HCT116 (cell line): ENCODE data around the gene NUMB. TPM values are rescaled to one million over a fixed set of nuclear protein-coding genes. Genes with fewer than 3 reads are reported as not detected.

ENCODE experiments used
- ATAC-seq: fragments of 200-7000 bp; cut with Tn5 transposase; 2 replicates; pipeline ENCODE4 v1.9.1; 2020; ENCODE audit warnings: mild to moderate bottlenecking, moderate library complexity
- BruUV-seq: library from RNA; stranded (reverse); fragments of 400-500 nt; replicated peaks from 2 replicates; lab custom pipeline; 2021; lab: Mats Ljungman, UMichigan
- CTCF ChIA-PET: fragments of 300-600 bp; sonication (Branson Sonifier 250); formaldehyde crosslinking; loops from one replicate; lab custom pipeline; 2021; ENCODE audit warnings: antibody characterized with exemption; lab: Charles Lee
- POLR2A ChIA-PET: fragments of 300-600, 350-600 bp; sonication (Branson Sonifier 250); formaldehyde crosslinking; loops from one replicate; lab custom pipeline; 2021; ENCODE audit warnings: antibody characterized with exemption; lab: Charles Lee
- RAD21 ChIA-PET, 2 experiments: fragments of 300-600 bp; sonication (Branson Sonifier 250); formaldehyde crosslinking; loops; one replicate each; lab custom pipeline; 2023; ENCODE audit warnings: low total read pairs in 2 of 2; ENCODE audit not compliant: uncharacterized antibody in 2 of 2, unreplicated experiment in 2 of 2, low non-redundant PET in 1 of 2; lab: Charles Lee
- DNase-seq: peaks from one replicate; pipeline ENCODE4 v3.0.0-alpha.2; 2010; ENCODE audit warnings: low read depth, low spot score
- H2AFZ ChIP-seq: fragments of 200-600 bp; shearing (Covaris generic), sonication (generic); 2 replicates; pipeline ENCODE4 v1.6.1; 2017; ENCODE audit warnings: low read depth, mixed run types, mixed read lengths, antibody characterized with exemption, low read length; ENCODE audit not compliant: poor library complexity, severe bottlenecking
- H3K27ac ChIP-seq: 2 replicates; pipeline ENCODE4 v1.5.1; 2012; ENCODE audit warnings: low read depth, low read length
- H3K27me3 ChIP-seq: fragments of 200-600 bp; sonication (generic); 2 replicates; pipeline ENCODE4 v1.6.1; 2016; ENCODE audit warnings: mixed run types, low read length, mixed read lengths; ENCODE audit not compliant: insufficient read depth
- H3K36me3 ChIP-seq, 2 experiments: fragments of 200-500 bp in 1 of 2; fragments of 200-600 bp in 1 of 2; sonication (Bioruptor generic) in 1 of 2; sonication (generic) in 1 of 2; 2 replicates each; pipeline versions ENCODE4 v1.5.1 to v1.6.1; 2014 to 2016; ENCODE audit warnings: low read length in 2 of 2, inconsistent platforms in 1 of 2, mixed read lengths in 1 of 2, mixed run types in 1 of 2; ENCODE audit not compliant: insufficient read depth in 2 of 2, control insufficient read depth in 1 of 2
- H3K4me1 ChIP-seq, 2 experiments: fragments of 200-600 bp in 1 of 2; sonication (generic) in 1 of 2; 2 replicates each; pipeline versions ENCODE4 v1.5.1 to v1.6.1; 2012 to 2017; ENCODE audit warnings: low read length in 2 of 2, inconsistent platforms in 1 of 2, mild to moderate bottlenecking in 1 of 2, mixed read lengths in 1 of 2, mixed run types in 1 of 2, moderate library complexity in 1 of 2; ENCODE audit not compliant: insufficient read depth in 2 of 2, control insufficient read depth in 1 of 2
- H3K4me2 ChIP-seq: fragments of 200-600 bp; sonication (generic); 2 replicates; pipeline ENCODE4 v1.6.1; 2017; ENCODE audit warnings: mixed run types, low read length, mixed read lengths
- H3K4me3 ChIP-seq, 2 experiments: fragments of 200-600 bp in 1 of 2; sonication (generic) in 1 of 2; replicated peaks in 1 of 2; 2 replicates each; pipeline ENCODE4 v1.5.1; 2011 to 2016; ENCODE audit warnings: low read length in 2 of 2, control low read depth in 1 of 2, low read depth in 1 of 2, mild to moderate bottlenecking in 1 of 2, mixed read lengths in 1 of 2, mixed run types in 1 of 2
- H3K79me2 ChIP-seq: fragments of 200-600 bp; sonication (generic); 2 replicates; pipeline ENCODE4 v1.6.1; 2017; ENCODE audit warnings: mild to moderate bottlenecking, mixed run types, low read length, moderate library complexity, mixed read lengths; ENCODE audit not compliant: insufficient read depth
- H3K9ac ChIP-seq: fragments of 200-600 bp; sonication (generic); 2 replicates; pipeline ENCODE4 v1.6.1; 2016; ENCODE audit warnings: low read length, mixed read lengths
- H3K9me2 ChIP-seq: fragments of 200-600 bp; sonication (generic), shearing (Covaris generic); 2 replicates; pipeline ENCODE4 v1.6.1; 2017; ENCODE audit warnings: mixed run types, mild to moderate bottlenecking, moderate library complexity; ENCODE audit not compliant: insufficient read depth
- H3K9me3 ChIP-seq, 2 experiments: fragments of 200-500 bp in 1 of 2; fragments of 200-600 bp in 1 of 2; sonication (Bioruptor generic) in 1 of 2; sonication (generic) in 1 of 2; 2 replicates each; pipeline ENCODE4 v1.6.1; 2014 to 2017; ENCODE audit warnings: low read length in 2 of 2, mixed read lengths in 2 of 2, inconsistent platforms in 1 of 2, low read depth in 1 of 2, mild to moderate bottlenecking in 1 of 2, mixed run types in 1 of 2, moderate library complexity in 1 of 2; ENCODE audit not compliant: control insufficient read depth in 1 of 2, insufficient read depth in 1 of 2
- H4K20me1 ChIP-seq: fragments of 200-600 bp; sonication (generic), shearing (Covaris generic); 2 replicates; pipeline ENCODE4 v1.6.1; 2017; ENCODE audit warnings: mixed run types, mild to moderate bottlenecking, moderate library complexity; ENCODE audit not compliant: insufficient read depth
- CBX3 ChIP-seq: IDR thresholded peaks from 2 replicates; pipeline ENCODE4 v1.6.1; 2012; ENCODE audit warnings: low read depth
- CEBPB ChIP-seq: IDR thresholded peaks from 2 replicates; pipeline ENCODE4 v1.6.1; 2012; ENCODE audit warnings: low read depth
- ELF1 ChIP-seq: IDR thresholded peaks from 2 replicates; pipeline ENCODE4 v1.6.1; 2012; ENCODE audit warnings: low read depth, borderline replicate concordance
- EZH2 ChIP-seq: fragments of 200-600 bp; sonication (generic); IDR thresholded peaks from 2 replicates; pipeline ENCODE4 v1.6.1; 2017; ENCODE audit warnings: antibody characterized with exemption, mixed run types
- EZH2phosphoT487 ChIP-seq: fragments of 200-600 bp; IDR thresholded peaks from 2 replicates; pipeline ENCODE4 v1.6.1; 2018; ENCODE audit warnings: antibody characterized with exemption, borderline replicate concordance
- JUND ChIP-seq: IDR thresholded peaks from 2 replicates; pipeline ENCODE4 v1.6.1; 2012
- RAD21 ChIP-seq: IDR thresholded peaks from 2 replicates; pipeline ENCODE4 v1.6.1; 2012; ENCODE audit warnings: low read depth, mild to moderate bottlenecking
- SIN3A ChIP-seq: IDR thresholded peaks from 2 replicates; pipeline ENCODE4 v1.6.1; 2012; ENCODE audit warnings: low read depth
- TCF7L2 ChIP-seq: IDR thresholded peaks from 2 replicates; pipeline ENCODE4 v1.7.0; 2011; ENCODE audit warnings: borderline replicate concordance, inconsistent platforms; ENCODE audit not compliant: insufficient read depth, insufficient read length; ENCODE audit errors: extremely low read depth
- ZFX ChIP-seq: fragments of 450-650 bp; IDR thresholded peaks from 2 replicates; pipeline ENCODE4 v1.6.1; 2017
- intact Hi-C: fragments of 100-400 bp; cut with micrococcal nuclease; formaldehyde crosslinking; loops from 2 replicates; pipeline ENCODE4 v1.10.0; 2022
- total RNA-seq: library from RNA; stranded (reverse); gene quantifications from one replicate; pipeline ENCODE4 v1.2.1, GENCODE V29; 2021; ENCODE audit not compliant: unreplicated experiment
- TF ChIP-seq, protein P1 (sequence below): IDR thresholded peaks from 2 replicates; pipeline ENCODE4 v1.6.1; 2011; ENCODE audit warnings: mild to moderate bottlenecking, low read length, moderate library complexity; ENCODE audit not compliant: insufficient replicate concordance; ENCODE audit errors: extremely low read depth
- TF ChIP-seq, protein P2 (sequence below), 3 experiments: fragments of 200-600 bp in 1 of 3; sonication (generic) in 1 of 3; IDR thresholded peaks in 2 of 3; conservative IDR thresholded peaks in 1 of 3; 2 replicates each; pipeline ENCODE4 v1.5.1; 2012 to 2017; ENCODE audit warnings: low read depth in 2 of 3, low read length in 2 of 3, antibody characterized with exemption in 1 of 3, borderline replicate concordance in 1 of 3, control low read depth in 1 of 3, mild to moderate bottlenecking in 1 of 3, mixed read lengths in 1 of 3, mixed run types in 1 of 3, moderate library complexity in 1 of 3; ENCODE audit not compliant: insufficient read depth in 1 of 3
- TF ChIP-seq, protein P3 (sequence below): IDR thresholded peaks from 2 replicates; pipeline ENCODE4 v1.6.1; 2012
- TF ChIP-seq, protein P4 (sequence below): IDR thresholded peaks from 2 replicates; pipeline ENCODE4 v1.6.1; 2012

The NUMB gene
- total RNA-seq, 1 experiment from 2014 or later, result 43.0 TPM

DNA sequence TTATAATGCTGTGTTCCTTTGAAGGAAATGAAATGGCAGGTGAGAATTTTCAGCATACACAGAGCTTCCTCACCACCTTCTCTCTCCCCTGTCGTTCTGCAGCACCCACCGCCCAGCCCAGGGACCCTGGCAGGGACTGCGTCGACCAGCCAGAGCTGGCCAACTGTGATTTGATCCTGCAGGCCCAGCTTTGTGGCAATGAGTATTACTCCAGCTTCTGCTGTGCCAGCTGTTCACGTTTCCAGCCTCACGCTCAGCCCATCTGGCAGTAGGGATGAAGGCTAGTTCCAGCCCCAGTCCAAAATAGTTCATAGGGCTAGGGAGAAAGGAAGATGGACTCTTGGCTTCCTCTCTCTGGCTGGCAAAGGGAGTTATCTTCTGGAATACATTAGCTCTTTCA lies 186.0 kb downstream of the NUMB start:
- DNase-seq, result no peak
- Histone ChIP-seq H3K27ac (no peak overlapping the region), H3K9me3 (no peaks in the 10 kb centered on the region)
- no peak for TF ChIP-seq ELF1
- TF ChIP-seq EZH2phosphoT487, result no peak
- no peak for TF ChIP-seq SIN3A
- TF ChIP-seq, protein P1, sequence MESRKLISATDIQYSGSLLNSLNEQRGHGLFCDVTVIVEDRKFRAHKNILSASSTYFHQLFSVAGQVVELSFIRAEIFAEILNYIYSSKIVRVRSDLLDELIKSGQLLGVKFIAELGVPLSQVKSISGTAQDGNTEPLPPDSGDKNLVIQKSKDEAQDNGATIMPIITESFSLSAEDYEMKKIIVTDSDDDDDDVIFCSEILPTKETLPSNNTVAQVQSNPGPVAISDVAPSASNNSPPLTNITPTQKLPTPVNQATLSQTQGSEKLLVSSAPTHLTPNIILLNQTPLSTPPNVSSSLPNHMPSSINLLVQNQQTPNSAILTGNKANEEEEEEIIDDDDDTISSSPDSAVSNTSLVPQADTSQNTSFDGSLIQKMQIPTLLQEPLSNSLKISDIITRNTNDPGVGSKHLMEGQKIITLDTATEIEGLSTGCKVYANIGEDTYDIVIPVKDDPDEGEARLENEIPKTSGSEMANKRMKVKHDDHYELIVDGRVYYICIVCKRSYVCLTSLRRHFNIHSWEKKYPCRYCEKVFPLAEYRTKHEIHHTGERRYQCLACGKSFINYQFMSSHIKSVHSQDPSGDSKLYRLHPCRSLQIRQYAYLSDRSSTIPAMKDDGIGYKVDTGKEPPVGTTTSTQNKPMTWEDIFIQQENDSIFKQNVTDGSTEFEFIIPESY, result no peak
- no peak for TF ChIP-seq ZFX
- no peak for TF ChIP-seq TCF7L2
- TF ChIP-seq, protein P2, sequence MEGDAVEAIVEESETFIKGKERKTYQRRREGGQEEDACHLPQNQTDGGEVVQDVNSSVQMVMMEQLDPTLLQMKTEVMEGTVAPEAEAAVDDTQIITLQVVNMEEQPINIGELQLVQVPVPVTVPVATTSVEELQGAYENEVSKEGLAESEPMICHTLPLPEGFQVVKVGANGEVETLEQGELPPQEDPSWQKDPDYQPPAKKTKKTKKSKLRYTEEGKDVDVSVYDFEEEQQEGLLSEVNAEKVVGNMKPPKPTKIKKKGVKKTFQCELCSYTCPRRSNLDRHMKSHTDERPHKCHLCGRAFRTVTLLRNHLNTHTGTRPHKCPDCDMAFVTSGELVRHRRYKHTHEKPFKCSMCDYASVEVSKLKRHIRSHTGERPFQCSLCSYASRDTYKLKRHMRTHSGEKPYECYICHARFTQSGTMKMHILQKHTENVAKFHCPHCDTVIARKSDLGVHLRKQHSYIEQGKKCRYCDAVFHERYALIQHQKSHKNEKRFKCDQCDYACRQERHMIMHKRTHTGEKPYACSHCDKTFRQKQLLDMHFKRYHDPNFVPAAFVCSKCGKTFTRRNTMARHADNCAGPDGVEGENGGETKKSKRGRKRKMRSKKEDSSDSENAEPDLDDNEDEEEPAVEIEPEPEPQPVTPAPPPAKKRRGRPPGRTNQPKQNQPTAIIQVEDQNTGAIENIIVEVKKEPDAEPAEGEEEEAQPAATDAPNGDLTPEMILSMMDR (IDR thresholded peaks at IDR 0.05 in 2 of 3, conservative IDR thresholded peaks at IDR 0.05 in 1 of 3; ENCODE audit: borderline replicate concordance in 1 of 3, insufficient read depth in 1 of 3, low read depth in 2 of 3, low read length in 2 of 3), result no peak
- TF ChIP-seq CBX3, result no peak
- no peak for TF ChIP-seq RAD21
- TF ChIP-seq, protein P3, sequence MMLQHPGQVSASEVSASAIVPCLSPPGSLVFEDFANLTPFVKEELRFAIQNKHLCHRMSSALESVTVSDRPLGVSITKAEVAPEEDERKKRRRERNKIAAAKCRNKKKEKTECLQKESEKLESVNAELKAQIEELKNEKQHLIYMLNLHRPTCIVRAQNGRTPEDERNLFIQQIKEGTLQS, result no peak
- no peak for TF ChIP-seq CEBPB
- TF ChIP-seq JUND, result no peak
- TF ChIP-seq, protein P4, sequence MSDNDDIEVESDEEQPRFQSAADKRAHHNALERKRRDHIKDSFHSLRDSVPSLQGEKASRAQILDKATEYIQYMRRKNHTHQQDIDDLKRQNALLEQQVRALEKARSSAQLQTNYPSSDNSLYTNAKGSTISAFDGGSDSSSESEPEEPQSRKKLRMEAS, result no peak
- TF ChIP-seq EZH2, result no peak
- TF ChIP-seq, all 23 proteins: peak for 0
- Histone ChIP-seq H2AFZ (no peak overlapping the region), H3K4me3 (no peak overlapping the region), H4K20me1 (no peaks in the 10 kb centered on the region), H3K79me2 (no peaks in the 10 kb centered on the region), H3K4me2 (no peak overlapping the region), H3K27me3 (no peaks in the 10 kb centered on the region), H3K9me2 (no peaks in the 10 kb centered on the region), H3K36me3 (peaks cover 5 to 15% of the 10 kb centered on the region in 2 experiments; a peak in 3 of 4 replicates), H3K4me1 (no peaks in the 10 kb centered on the region), H3K9ac (no peak overlapping the region)
- BruUV-seq, result no TSS peak
- ATAC-seq, result no peak
- RAD21 ChIA-PET, result interaction anchor here in 1 of 2 experiments (0.6 kb wide), 1 partner anchor 200 kb away, joined by 3 read pairs; no protein-coding TSS in a partner anchor
- intact Hi-C loops, result no loop called here
- CTCF ChIA-PET, result interaction anchor here (1.4 kb wide), 1 partner anchor 23 kb away, joined by 3 read pairs; no protein-coding TSS in a partner anchor
- POLR2A ChIA-PET, result no interaction called here
